ENCODE measurements around the gene MITD1. TPM values are rescaled to one million over a fixed set of nuclear protein-coding genes. Genes with fewer than 3 reads are reported as not detected.
"Not testable (repeated sequence)": the region's sequence is repeated elsewhere in the genome, so short reads cannot be mapped to it uniquely, and the experiment has no call there.

Gene MITD1
- total RNA-seq, 2 experiments from 2014 or later, result 67.4 to 75.5 TPM

- no peak for DNase-seq
- H3K27me3 Mint-ChIP-seq, result no peaks in the 10 kb centered on the region
- ChIA-PET CTCF (interaction anchor here (1.0 to 1.8 kb wide), 2 partner anchors 13 to 14 kb away, joined by 4 to 5 read pairs; no protein-coding TSS in a partner anchor), POLR2A (interaction anchor here (0.9 to 3.0 kb wide), 4 partner anchors 13 to 26 kb away, joined by 3 to 13 read pairs (median 8); partner anchors contain the start of genes C2orf15, MITD1 and MRPL30)
- intact Hi-C loops (cut with micrococcal nuclease), result loop anchor here (1.0 to 10.0 kb wide), 4 partner anchors 13 to 699 kb away; partner anchors contain the start of genes C2orf15, MGAT4A, MITD1 and MRPL30
- H3K4me3 Mint-ChIP-seq, result no peak overlapping the region
- peak overlapping the region; percentile 91 for H3K27ac Mint-ChIP-seq
- peaks cover 24% of the 10 kb centered on the region for H3K4me1 Mint-ChIP-seq (ENCODE audit: low read depth)
- H3K9me3 Mint-ChIP-seq, result no peaks in the 10 kb centered on the region
- peaks cover 7% of the 10 kb centered on the region for H3K36me3 Mint-ChIP-seq
Observed at GRCh38 chr2:99153921-99154604, 26.8 kb downstream of the MITD1 start.

- POLR2A ChIA-PET, result interaction anchor here (0.7 to 2.0 kb wide), 2 partner anchors 11 to 28 kb away, joined by 3 to 5 read pairs; partner anchors contain the start of gene C2orf15
- H3K4me1 Mint-ChIP-seq (ENCODE audit: low read depth), result peaks cover 22% of the 10 kb centered on the region
- CTCF ChIA-PET, result no interaction called here
Observed at GRCh38 chr2:99152199-99152895, 28.5 kb downstream of the MITD1 start.

GRCh38 chr2:99150706-99151105 is 30.2 kb downstream of the MITD1 start:
- Mint-ChIP-seq H3K27ac (peak overlapping the region; percentile 35), H3K4me1 (ENCODE audit: low read depth) (peaks cover 9% of the 10 kb centered on the region), H3K27me3 (no peaks in the 10 kb centered on the region), H3K36me3 (peaks cover 5% of the 10 kb centered on the region), H3K4me3 (no peak overlapping the region), H3K9me3 (no peaks in the 10 kb centered on the region)
- ChIA-PET POLR2A (no interaction called here), CTCF (interaction anchor here (0.6 to 1.2 kb wide), 2 partner anchors 11 to 282 kb away, joined by 3 read pairs; no protein-coding TSS in a partner anchor)
- DNase-seq, result no peak
- intact Hi-C loops (cut with micrococcal nuclease), result loop anchor here (10.0 kb wide), 2 partner anchors 416 to 696 kb away; partner anchors contain the start of gene MGAT4A

More at GRCh38 chr2:99152199-99152895, 28.5 kb downstream of the MITD1 start:
- H3K27me3 Mint-ChIP-seq, result no peaks in the 10 kb centered on the region
- peaks cover 5% of the 10 kb centered on the region for H3K36me3 Mint-ChIP-seq
- H3K9me3 Mint-ChIP-seq, result no peaks in the 10 kb centered on the region
- no peak for DNase-seq
- no peak overlapping the region for H3K27ac Mint-ChIP-seq
- H3K4me3 Mint-ChIP-seq, result no peak overlapping the region
- intact Hi-C loops (cut with micrococcal nuclease), result loop anchor here (10.0 kb wide), 2 partner anchors 418 to 698 kb away; partner anchors contain the start of gene MGAT4A

GRCh38 chr2:99141110-99142108 is 39.4 kb downstream of the MITD1 start, which contains the start of gene C2orf15:
C2orf15 (plus strand) TSS chr2:99141707; CDS start chr2:99150559, 8,852 bp downstream.
- POLR2A ChIA-PET, result interaction anchor here (0.8 to 2.7 kb wide), 8 partner anchors 11 to 196 kb away, joined by 3 to 13 read pairs (median 4); partner anchors contain the start of genes EIF5B, LIPT1, MITD1 and TSGA10
- H3K27ac Mint-ChIP-seq, result peak within 1 kb of the TSS; percentile 88
- intact Hi-C loops (cut with micrococcal nuclease), result loop anchor here (1.0 to 10.0 kb wide), 5 partner anchors 13 to 487 kb away; partner anchors contain the start of genes LIPT1, MITD1, MRPL30 and REV1
- peak within 1 kb of the TSS; percentile 93 for H3K4me3 Mint-ChIP-seq
- H3K36me3 Mint-ChIP-seq, result no peaks in the 10 kb centered on the region
- H3K9me3 Mint-ChIP-seq, result no peaks in the 10 kb centered on the region
- H3K4me1 Mint-ChIP-seq (ENCODE audit: low read depth), result peaks cover 19% of the 10 kb centered on the region
- CTCF ChIA-PET, result interaction anchor here (0.7 to 1.6 kb wide), 8 partner anchors 12 to 492 kb away, joined by 3 to 7 read pairs (median 4); partner anchors contain the start of genes LIPT1 and TSGA10
- H3K27me3 Mint-ChIP-seq, result no peaks in the 10 kb centered on the region
- peak; percentile 98 for DNase-seq

- peaks cover 2% of the 10 kb centered on the region for H3K36me3 Mint-ChIP-seq
- H3K9me3 Mint-ChIP-seq, result no peaks in the 10 kb centered on the region
- intact Hi-C loops (cut with micrococcal nuclease), result loop anchor here (1.0 to 10.0 kb wide), 5 partner anchors 14 to 486 kb away; partner anchors contain the start of genes LIPT1, MITD1, MRPL30 and REV1
- CTCF ChIA-PET, result interaction anchor here (0.7 to 1.6 kb wide), 7 partner anchors 12 to 491 kb away, joined by 3 to 5 read pairs (median 4); partner anchors contain the start of genes LIPT1 and TSGA10
- POLR2A ChIA-PET, result interaction anchor here (0.8 to 2.7 kb wide), 8 partner anchors 12 to 197 kb away, joined by 3 to 13 read pairs (median 4); partner anchors contain the start of genes EIF5B, LIPT1, MITD1 and TSGA10
- DNase-seq, result no peak
- H3K27me3 Mint-ChIP-seq, result no peaks in the 10 kb centered on the region
- peak overlapping the region; percentile 88 for H3K27ac Mint-ChIP-seq
- H3K4me1 Mint-ChIP-seq (ENCODE audit: low read depth), result peaks cover 19% of the 10 kb centered on the region
- peak overlapping the region; percentile 93 for H3K4me3 Mint-ChIP-seq
Observed at GRCh38 chr2:99140860-99141109, 40.1 kb downstream of the MITD1 start.

- Mint-ChIP-seq H3K4me3 (peak overlapping the region; percentile 93), H3K4me1 (ENCODE audit: low read depth) (peaks cover 19% of the 10 kb centered on the region), H3K9me3 (no peaks in the 10 kb centered on the region), H3K36me3 (peaks cover 5% of the 10 kb centered on the region), H3K27ac (peak overlapping the region; percentile 88), H3K27me3 (no peaks in the 10 kb centered on the region)
- POLR2A ChIA-PET, result interaction anchor here (0.8 to 2.7 kb wide), 7 partner anchors 15 to 198 kb away, joined by 3 to 13 read pairs (median 4); partner anchors contain the start of genes EIF5B, LIPT1, MITD1 and TSGA10
- no peak for DNase-seq
- CTCF ChIA-PET, result interaction anchor here (0.7 to 1.6 kb wide), 8 partner anchors 10 to 491 kb away, joined by 3 to 5 read pairs (median 4); partner anchors contain the start of genes LIPT1 and TSGA10
- intact Hi-C loops (cut with micrococcal nuclease), result loop anchor here (10.0 kb wide), 1 partner anchor 485 kb away; no protein-coding TSS in a partner anchor
Observed at GRCh38 chr2:99140056-99140859, 40.6 kb downstream of the MITD1 start.

GRCh38 chr2:99139003-99139402 is 41.9 kb downstream of the MITD1 start:
- peak overlapping the region; percentile 3 for H3K4me3 Mint-ChIP-seq
- peaks cover 11% of the 10 kb centered on the region for H3K36me3 Mint-ChIP-seq
- H3K9me3 Mint-ChIP-seq, result peaks cover 4% of the 10 kb centered on the region
- POLR2A ChIA-PET, result interaction anchor here (0.7 kb wide), 1 partner anchor 14 kb away, joined by 4 read pairs; no protein-coding TSS in a partner anchor
- CTCF ChIA-PET, result no interaction called here
- H3K27ac Mint-ChIP-seq, result no peak overlapping the region
- no peaks in the 10 kb centered on the region for H3K27me3 Mint-ChIP-seq
- DNase-seq, result no peak
- intact Hi-C loops (cut with micrococcal nuclease), result no loop called here
- H3K4me1 Mint-ChIP-seq (ENCODE audit: low read depth), result peaks cover 19% of the 10 kb centered on the region

- DNase-seq; H3K4me1 Mint-ChIP-seq (ENCODE audit: low read depth); CTCF ChIA-PET; POLR2A ChIA-PET; H3K4me3 Mint-ChIP-seq; H3K27ac Mint-ChIP-seq; H3K27me3 Mint-ChIP-seq; intact Hi-C loops (cut with micrococcal nuclease): not testable (repeated sequence)
- Mint-ChIP-seq H3K9me3 (peaks cover 43% of the 10 kb centered on the region), H3K36me3 (peaks cover 21% of the 10 kb centered on the region)
Observed at GRCh38 chr2:99135044-99135556, 45.8 kb downstream of the MITD1 start.

- Mint-ChIP-seq H3K4me1 (ENCODE audit: low read depth) (no peaks in the 10 kb centered on the region), H3K27me3 (no peaks in the 10 kb centered on the region), H3K4me3 (no peak overlapping the region), H3K27ac (no peak overlapping the region), H3K36me3 (peaks cover 49% of the 10 kb centered on the region), H3K9me3 (peaks cover 77% of the 10 kb centered on the region)
- no peak for DNase-seq
- POLR2A ChIA-PET, result no interaction called here
- CTCF ChIA-PET, result no interaction called here
- intact Hi-C loops (cut with micrococcal nuclease), result no loop called here
Observed at GRCh38 chr2:99127981-99128380, 52.9 kb downstream of the MITD1 start.
